HG03342 (cell line): Measurements from ENCODE around the gene MAN2A1.

Experiments used
- ATAC-seq: cut with Tn5 transposase; IDR thresholded peaks from one replicate; pipeline ENCODE4 v1.9.1; 2021; ENCODE audit warnings: mild to moderate bottlenecking, moderate library complexity; ENCODE audit not compliant: unreplicated experiment

Gene MAN2A1

DNA sequence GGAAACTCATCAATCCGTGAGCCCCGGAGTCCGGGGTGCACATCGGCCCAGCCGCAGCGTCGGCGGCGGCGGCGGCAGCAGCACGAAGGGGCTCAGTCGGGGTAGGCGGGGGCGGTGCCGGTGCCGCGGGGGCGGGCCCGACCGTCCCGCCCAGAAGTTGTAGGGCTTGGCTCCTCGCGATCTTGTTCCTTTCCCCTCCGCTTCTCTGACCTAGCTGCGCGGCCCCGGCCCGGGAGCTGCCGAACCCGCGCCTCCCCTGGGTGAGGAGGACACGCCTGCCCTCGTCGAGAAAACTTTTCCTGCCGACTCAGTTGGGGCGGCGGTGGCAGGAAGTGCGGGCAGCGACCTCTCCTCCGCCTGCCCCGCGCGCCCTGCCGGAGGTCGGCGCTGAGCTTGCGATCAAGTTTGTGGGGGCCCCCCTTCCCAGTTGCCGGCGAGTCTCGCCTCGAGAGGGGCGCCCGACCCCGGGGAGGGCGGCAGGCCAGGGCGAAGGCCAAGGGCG lies at the start of gene MAN2A1:
MAN2A1 (plus strand) TSS at position 188 of the 502 bp plus-strand sequence. CDS start 491 bp downstream, outside the sequence.
- ATAC-seq = peak; percentile 49

DNA sequence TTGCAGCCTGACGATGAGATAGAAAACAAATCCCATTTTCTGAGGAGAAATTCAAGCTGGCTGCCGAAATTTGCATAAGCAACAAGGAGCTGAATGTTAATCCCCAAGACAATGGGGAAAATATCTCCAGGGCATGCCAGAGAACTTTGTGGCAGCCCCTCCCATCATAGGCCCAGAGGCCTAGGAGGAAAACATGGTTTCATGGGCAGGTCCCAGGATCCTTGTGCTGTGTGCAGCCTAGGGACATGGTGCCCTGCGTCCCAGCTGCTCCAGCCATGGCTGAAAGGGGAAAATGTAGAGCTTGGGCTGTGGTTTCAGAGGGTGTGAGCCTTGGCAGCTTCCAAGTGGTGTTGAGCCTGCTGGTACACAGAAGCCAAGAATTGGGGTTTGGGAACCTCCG lies 48.8 kb upstream of the MAN2A1 start:
- ATAC-seq = no peak

DNA sequence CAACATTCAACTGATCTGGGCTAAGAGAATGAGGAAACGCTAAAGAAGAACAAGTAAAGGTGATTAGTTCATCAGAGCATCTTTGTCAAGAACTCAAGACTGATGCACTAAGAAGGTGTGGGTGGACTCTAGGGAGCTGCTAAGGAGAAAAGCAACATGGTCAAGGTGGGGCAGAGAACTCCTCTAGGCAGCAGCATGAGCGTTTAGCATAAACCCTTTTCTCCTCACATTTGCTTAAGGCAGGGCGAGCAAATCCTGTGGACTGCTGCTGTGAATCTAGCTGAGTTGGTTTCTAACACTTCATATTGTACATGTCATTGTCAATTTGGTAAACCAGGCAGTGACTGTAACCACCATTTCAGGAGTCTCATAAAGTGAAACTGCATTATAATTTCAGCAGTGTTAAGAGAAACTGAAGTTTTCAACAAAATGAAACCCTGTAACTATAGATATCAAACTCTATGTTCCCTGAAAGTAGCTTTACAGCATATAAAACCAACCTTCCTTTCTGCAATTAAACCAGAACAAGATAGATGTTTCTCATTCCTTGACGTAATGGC lies 45.9 kb upstream of the MAN2A1 start:
- ATAC-seq = no peak

DNA sequence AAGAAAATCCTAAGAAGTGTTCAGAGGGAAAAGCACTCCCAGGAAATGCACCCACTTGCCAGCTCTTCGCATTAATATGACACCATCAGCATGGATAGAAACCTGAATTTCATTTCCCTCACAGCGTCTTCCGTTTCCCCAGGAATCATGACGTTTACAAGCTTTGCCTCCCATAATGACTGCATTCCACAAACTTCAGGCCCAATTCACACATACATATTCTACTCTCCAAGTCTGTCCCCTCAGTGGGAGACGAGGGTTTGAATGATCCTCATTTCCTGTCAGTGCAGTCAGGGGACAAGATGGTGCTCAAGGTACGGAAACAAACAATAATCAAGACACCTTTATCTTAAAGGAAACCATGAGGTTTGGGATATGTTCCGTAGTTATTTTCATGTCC lies 44.9 kb upstream of the MAN2A1 start:
- no peak for ATAC-seq

DNA sequence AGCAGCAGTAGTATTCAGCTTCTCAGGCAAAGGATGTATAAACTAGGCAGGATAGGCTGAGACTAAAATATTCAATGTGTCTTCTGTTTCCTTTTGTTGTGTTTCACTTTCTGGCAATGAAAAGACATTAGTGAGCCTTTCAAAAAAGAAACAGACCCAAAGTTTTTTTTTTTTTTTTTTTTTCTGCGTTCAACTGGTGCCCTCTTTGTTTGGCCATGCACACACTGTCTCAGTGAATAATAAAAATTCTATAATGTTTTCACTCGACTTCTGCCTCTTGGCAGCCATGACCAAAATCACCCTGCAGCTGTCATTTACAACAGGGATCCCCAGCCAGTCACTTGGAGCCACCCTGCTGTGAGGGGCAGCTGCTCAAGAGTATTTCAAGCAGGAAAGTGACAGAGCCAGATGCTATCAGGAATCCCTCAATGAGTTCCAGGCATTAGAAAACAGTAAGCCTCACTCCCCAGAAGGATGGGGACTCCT lies 44.0 kb upstream of the MAN2A1 start:
- no peak for ATAC-seq

DNA sequence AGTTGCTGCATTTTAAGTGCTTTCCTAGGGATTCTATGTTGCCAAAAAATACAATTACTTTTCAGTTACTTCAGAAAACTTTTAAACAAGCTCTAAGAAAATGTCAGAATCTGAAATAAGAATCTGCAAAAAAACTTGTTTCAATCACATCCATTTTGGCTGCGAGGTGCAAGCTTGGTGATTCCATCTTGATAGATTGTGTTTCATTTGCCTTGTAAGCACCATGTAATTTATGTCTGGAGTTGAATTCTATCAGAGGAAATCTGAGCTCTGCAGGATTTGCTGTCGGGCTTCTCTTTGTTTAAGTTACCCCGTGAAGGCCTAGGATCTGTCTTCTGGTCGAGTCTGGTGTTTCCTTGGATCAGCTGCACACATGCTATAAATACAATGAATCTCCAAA lies 40.4 kb upstream of the MAN2A1 start:
- ATAC-seq = no peak

DNA sequence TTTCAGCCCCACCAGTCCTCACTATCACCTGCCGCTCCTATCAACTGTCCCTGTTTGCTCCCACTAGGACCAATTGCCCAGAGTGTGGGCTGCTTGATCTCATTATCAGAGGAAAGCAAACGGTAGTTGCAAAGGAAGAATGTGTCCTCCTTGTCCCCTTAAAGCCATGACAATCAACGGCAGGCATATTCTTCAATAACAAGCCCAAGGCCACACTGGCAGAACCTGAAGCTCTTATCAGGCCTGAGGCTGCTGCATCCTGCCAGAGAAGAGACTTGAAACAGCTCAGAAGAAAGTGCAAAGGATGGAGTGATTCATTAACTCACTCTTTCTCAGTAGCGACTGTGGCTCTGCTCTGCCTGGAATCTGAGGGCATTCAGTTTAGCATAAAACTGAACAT lies 39.2 kb upstream of the MAN2A1 start:
- no peak for ATAC-seq

DNA sequence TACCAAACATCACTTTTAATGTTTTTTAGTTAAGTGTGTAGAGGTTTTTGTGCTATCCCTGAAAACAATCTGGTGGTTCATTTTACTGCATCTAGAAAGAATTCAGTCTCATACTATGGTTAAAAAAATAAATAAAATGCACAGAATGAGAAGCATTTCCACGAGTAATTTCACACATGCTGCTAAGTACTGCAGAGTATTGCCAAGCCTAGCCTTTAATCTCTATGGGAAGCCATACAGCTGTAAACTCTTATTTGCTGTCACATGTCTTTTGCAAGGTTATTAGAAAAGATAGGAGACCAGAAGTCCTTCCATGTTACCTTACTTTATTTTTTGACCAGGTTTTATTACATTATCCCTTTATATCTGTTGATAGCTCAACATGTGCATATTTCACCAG lies 37.6 kb upstream of the MAN2A1 start:
- no peak for ATAC-seq

DNA sequence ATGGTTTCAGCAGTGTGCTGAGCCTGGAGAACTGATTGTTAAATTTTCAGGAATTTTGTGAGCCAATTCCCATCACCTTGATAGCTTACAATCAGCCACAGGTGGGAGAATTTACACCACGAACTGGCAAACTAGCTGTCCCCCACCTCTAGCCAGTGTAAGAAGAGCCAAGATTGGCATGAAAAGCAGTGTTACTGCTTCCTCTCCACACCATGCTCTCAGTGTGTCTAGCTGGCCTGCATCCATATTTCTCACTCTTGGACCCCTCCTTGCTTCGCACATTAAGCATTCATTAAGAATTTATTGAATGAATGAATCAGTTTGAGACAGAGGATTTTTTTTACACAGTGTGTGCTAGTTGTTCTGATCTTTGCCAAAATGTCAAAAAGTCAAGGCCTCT lies 36.7 kb upstream of the MAN2A1 start:
- no peak for ATAC-seq

DNA sequence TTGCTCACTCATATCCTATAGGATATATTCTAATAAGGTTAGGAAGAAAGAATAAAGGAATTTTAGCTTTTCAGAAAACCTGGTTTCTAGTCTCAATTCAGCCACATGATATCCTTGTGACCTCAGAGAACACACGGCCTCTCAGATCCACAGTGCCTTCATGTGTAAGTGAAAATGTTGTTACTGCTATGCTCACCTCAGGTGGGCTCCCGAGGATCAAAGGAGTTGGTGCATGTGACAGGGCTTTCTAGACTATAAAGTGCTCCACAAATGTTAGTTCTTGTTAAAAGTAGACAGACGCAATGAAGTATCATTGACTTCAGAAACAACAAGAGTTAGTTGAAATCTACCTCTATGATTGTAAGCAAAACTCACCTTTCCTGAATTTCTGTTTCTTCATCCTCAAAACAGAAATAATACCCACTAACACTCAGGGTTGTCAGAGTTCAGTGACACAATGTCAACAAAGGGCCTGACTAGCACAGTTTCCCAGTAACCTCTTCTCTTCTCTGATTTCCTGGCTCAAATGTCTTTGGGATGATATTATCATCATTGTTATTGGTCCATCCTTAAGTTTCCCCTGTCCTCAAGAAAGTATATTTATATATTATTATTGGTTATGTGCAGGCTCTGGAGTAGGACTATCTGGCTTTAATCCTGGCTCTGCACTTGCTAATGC lies 36.0 kb upstream of the MAN2A1 start:
- ATAC-seq = no peak

DNA sequence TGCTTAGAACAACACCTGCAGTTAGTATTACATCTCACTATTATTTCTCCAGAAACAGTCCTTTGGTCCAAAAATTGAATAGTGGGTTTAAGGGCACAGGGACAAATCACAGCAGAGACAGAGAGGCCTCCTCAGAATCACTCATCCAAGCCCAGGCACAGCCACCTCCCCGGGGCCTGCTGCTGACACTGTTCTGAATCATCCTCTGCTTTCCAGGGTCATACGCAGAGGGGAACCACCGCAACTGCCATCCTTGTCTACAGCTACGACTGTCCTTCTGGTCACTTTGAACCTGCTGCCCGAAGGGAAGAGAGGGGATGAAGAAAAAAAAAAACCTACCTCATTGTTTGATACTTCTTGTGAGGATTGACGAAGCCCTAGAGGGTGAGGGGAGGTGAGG lies 35.3 kb upstream of the MAN2A1 start:
- ATAC-seq = no peak

DNA sequence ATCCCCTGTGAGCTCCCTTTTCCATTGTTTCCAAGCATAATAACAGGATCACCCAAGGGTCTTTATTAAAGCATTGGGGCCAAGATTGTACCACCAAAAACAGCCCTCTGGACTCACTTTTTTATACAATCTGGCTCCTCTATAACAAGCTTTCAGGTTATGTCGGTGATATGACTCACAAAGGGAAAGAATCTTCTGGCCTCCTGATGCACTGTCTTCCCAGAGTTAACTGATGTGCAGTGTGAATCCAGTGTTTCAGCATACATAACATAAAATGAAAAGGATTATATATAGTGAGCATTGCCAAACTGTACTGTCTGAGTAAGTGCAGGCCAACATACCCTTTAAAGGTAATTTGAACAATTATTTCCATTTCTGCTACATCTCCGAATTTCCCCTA lies 33.9 kb upstream of the MAN2A1 start:
- ATAC-seq = no peak

DNA sequence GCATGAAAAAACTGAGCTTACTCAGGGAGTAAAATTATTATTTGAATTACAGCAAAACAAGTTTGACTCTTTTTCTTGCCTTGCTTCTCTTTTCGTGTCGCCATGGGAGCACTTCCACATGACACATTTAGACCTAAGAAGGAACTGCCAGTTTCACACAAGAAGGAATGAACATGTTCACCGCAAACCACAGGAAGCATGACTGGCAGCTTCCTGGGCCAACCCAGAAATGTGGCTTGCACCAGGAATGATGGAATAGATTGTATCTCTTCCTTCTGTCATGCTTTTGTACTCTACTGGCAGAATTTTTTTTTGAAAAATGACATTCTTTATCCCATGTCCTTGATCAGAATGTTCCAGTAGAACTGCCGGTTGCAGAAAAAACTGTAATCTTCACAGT lies 32.9 kb upstream of the MAN2A1 start:
- peak; percentile 75 for ATAC-seq

DNA sequence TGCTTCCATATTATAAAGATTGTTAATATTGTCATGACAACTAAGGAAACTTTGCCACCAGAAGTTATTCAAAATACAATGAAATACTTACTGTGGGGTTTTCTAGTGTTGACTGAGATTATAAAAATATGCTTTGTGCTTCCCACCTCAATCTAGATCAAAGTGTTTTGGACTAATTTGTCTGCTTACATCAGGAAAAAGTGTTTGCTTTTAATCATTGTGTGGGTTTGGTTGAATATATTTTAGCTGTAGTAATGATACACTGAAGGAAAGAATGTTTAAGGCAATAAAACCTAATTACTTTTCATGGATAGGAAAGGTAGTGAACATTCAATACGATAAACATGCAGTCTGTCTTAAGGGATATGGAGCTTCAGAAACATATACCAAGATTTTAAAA lies 29.8 kb upstream of the MAN2A1 start:
- no peak for ATAC-seq

DNA sequence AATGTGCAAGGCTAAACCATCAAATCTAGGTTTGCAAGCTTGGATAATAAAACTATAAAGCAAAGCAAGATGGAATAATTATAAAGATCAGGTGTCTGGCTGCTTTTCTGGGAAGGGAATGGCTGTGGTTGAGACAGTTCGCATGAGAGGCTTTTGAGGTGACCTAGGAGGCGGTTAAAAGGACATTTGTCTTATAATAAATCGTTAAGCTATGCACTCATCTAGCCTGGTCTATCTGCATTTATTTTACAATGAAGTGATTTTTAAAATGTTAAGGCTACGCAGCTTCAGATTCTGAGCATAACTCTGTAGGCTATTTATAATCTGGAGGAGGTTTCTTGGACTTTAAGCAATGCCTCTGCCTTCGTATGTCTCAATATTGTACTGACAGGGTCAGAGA lies 29.4 kb upstream of the MAN2A1 start:
- ATAC-seq = no peak

DNA sequence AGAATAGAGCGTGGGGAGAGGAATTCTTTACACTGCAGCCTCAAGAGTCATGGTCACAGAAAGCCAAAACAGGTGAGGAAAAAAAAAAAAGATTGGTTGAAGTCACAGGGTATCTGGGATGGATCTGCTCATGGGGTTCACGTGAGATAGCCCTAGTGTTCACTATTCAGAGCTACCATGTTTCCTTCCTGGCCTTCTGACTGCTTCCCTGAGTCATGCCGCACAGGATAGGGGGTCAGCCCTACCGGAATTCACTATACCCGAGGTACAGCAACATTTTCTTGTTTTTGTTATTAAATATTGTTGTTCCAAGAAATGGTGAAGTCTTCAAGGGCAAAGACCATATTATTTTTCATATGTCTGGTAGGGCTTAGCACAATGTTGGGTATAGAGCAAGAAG lies 21.5 kb upstream of the MAN2A1 start:
- ATAC-seq = no peak

DNA sequence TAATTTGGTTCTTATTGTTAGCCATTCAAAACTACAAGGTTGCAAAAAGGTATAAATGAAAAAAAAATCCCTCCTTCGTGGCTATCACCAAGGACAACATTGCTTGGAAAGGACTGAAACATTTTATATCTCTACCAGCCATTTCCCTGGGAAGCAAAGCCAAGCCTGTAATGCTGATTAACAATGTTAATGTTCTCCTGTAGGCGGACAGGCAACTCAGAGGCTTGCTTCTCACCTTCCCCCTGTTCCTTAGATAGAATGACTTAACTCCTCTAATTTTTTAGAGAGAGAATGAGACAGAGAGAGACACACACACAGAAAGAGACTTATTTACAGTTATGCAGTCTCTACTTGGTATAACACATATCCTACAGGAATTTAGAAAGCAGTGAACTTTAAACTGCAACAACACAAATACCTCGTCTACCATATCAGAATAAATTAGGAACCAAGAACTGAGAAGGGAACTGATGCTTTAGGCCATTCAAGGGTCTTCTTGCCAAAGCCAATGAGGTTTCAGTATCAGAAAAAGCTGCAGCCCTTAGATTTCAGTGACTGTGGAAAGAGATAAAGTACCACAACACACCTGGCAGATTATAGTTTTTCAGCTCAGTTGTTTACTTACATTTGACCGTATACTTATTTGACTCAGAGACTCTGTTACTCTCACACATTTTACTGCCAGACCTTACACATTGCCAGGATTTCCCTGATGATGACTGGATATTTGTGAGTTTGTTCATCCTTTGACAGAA lies 20.9 kb upstream of the MAN2A1 start:
- ATAC-seq = peak; percentile 64

DNA sequence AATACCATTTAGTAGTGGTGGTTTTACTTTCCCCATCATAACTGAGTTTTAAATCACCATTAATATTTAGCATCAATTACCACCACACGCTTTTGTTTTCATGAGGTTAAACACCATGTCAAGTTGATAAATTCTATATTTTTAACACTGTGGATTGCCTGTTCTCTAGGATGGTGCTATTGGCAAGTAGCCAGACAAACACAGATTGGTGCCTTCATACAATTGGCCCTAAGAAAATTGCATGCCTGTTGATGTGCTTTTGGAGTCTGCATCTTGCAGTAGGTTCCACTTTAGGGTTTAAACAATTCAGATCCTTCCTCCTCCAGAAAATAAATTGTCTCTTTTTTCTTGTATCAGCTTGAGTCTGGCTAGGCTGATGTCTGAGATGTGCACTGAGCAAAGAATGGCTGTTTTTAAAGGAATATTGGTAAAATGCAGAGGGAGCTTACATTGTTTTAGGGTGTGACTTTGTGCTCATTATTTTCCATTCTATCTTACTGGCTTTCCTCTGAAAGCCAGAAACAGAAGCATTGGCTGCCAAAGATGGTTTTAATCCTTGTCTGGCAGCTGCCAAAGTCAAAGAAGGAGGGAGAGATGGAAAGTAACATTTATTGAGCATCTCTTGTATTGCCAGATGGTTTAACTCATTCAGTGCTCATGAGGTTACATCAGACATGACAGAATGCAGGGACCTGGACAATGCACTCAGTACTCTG lies 19.6 kb upstream of the MAN2A1 start:
- no peak for ATAC-seq

DNA sequence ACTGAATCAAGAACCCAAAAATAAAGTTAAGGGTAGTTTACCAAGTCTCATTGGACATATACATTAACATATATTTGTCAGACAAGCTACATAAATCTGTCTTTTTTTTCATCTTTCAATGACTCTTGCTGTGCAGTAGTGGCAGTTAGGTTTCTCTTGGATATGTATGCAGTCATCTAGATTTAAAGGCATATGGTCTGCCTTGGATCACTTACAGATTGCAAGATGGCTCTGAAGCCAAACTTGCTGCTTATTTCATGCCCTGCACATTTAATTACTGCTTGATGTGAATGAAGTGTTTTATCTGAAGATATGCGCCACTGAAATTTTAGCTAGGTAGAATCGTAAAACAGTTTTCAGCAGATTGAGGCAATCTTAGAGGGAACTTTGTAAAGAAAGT lies 18.6 kb upstream of the MAN2A1 start:
- ATAC-seq = no peak

DNA sequence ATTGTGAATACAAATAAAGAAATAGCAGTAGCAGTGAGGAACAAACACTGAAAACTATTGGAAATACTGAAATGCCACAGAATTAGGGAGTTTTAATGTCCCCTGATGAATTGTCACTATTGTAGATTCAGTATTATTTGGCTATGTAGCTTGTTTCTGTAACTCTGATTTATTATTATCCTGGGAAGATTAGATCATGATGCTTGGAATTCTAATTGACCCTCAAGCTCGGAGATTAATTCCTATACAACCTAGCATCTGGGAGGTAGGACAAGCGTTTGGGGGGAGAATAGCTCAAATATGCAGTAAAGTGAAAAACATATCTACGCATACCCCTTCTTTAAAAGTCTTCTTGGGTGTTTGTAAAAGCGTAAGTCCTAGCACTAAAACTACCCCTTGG lies 15.1 kb upstream of the MAN2A1 start:
- no peak for ATAC-seq

DNA sequence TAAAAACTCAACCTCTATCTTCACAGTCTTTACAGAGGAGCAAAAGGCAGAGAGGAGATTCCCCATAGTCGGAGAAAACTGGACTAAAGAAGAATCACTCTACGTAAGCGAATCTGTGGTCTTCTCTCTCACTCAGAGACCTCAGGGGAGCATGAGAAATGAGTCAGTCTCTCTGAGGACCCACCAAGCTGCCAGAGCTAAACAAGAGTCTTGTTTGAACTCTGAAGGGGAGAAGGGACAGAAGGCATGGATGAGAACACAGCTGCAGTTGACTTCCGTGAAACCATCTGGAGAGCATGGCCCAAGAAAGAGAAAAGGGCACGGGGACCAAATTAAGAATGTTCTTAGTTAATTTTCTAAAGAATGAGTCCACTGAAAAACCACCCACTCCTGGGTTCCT lies 12.8 kb upstream of the MAN2A1 start:
- ATAC-seq = no peak
